Lower leg skin (tissue), 3 donors: ENCODE data around the gene UBASH3B.

Experiments used
- POLR2A ChIP-seq, 2 donors: fragments of 450-650 bp; IDR thresholded peaks; one replicate each; pipeline ENCODE4 v1.6.1; 2016 to 2017; ENCODE audit warnings: antibody characterized with exemption in 2 of 2, mild to moderate bottlenecking in 1 of 2, moderate library complexity in 1 of 2
- TF ChIP-seq, protein P1 (sequence below), 3 donors: fragments of 450-650 bp; IDR thresholded peaks; one replicate each; pipeline ENCODE4 v1.5.1; 2016; ENCODE audit warnings: antibody characterized with exemption in 3 of 3, mild to moderate bottlenecking in 3 of 3, moderate library complexity in 2 of 3

GRCh38 chr11:122823564-122823963 lies 168.0 kb downstream of the UBASH3B start:
- TF ChIP-seq, protein P1, sequence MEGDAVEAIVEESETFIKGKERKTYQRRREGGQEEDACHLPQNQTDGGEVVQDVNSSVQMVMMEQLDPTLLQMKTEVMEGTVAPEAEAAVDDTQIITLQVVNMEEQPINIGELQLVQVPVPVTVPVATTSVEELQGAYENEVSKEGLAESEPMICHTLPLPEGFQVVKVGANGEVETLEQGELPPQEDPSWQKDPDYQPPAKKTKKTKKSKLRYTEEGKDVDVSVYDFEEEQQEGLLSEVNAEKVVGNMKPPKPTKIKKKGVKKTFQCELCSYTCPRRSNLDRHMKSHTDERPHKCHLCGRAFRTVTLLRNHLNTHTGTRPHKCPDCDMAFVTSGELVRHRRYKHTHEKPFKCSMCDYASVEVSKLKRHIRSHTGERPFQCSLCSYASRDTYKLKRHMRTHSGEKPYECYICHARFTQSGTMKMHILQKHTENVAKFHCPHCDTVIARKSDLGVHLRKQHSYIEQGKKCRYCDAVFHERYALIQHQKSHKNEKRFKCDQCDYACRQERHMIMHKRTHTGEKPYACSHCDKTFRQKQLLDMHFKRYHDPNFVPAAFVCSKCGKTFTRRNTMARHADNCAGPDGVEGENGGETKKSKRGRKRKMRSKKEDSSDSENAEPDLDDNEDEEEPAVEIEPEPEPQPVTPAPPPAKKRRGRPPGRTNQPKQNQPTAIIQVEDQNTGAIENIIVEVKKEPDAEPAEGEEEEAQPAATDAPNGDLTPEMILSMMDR (IDR thresholded peaks at IDR 0.05) = no peak
- no peak for TF ChIP-seq POLR2A (IDR thresholded peaks at IDR 0.05)
